Heart right ventricle (tissue), 16 donors: ENCODE measurements around the gene UQCC5. TPM values are rescaled to one million over a fixed set of nuclear protein-coding genes. Genes with fewer than 3 reads are reported as not detected.

Experiments
- ATAC-seq, 8 donors: fragments of 200-7000 bp; cut with Tn5 transposase; one replicate each; pipeline ENCODE4 v1.9.1; 2020; ENCODE audit warnings: mild to moderate bottlenecking in 8 of 8, moderate library complexity in 8 of 8, moderate number of reproducible peaks in 1 of 8
- DNase-seq, 2 donors: peaks; one replicate each; pipeline ENCODE4 v3.0.0-alpha.2; 2020
- H3K27ac ChIP-seq, 10 donors: fragments of 200-600 bp; sonication (generic) in 2 of 10; one replicate each; pipeline versions ENCODE4 v1.5.0 to v1.8.0; 2020 to 2022; ENCODE audit warnings: mild to moderate bottlenecking in 3 of 10
- H3K27me3 ChIP-seq, 7 donors: fragments of 200-600 bp; one replicate each; pipeline ENCODE4 v1.8.0; 2021 to 2022; ENCODE audit warnings: mild to moderate bottlenecking in 2 of 7
- H3K36me3 ChIP-seq, 9 donors: fragments of 200-600 bp; sonication (generic) in 1 of 9; one replicate each; pipeline versions ENCODE4 v1.5.0 to v1.8.0; 2020 to 2022; ENCODE audit warnings: mild to moderate bottlenecking in 2 of 9
- H3K4me1 ChIP-seq, 9 donors: fragments of 200-600 bp; sonication (generic) in 1 of 9; one replicate each; pipeline versions ENCODE4 v1.5.0 to v1.8.0; 2020 to 2022; ENCODE audit warnings: mild to moderate bottlenecking in 4 of 9
- H3K4me3 ChIP-seq, 10 donors: fragments of 200-600 bp; sonication (generic) in 2 of 10; one replicate each; pipeline versions ENCODE4 v1.5.0 to v1.8.0; 2020 to 2022; ENCODE audit warnings: mild to moderate bottlenecking in 7 of 10, moderate library complexity in 2 of 10
- H3K9me3 ChIP-seq, 11 donors: fragments of 200-600 bp in 10 of 11; sonication (generic) in 2 of 11; one replicate each; pipeline versions ENCODE4 v1.5.0 to v1.8.0; 2013 to 2022; ENCODE audit warnings: mild to moderate bottlenecking in 2 of 11, control low read depth in 1 of 11, moderate library complexity in 1 of 11
- CTCF ChIP-seq, 9 donors: fragments of 200-600 bp; sonication (generic) in 2 of 9; IDR thresholded peaks; one replicate each; pipeline versions ENCODE4 v1.5.0 to v1.8.0; 2021 to 2022; ENCODE audit warnings: antibody characterized with exemption in 9 of 9, mild to moderate bottlenecking in 5 of 9, moderate library complexity in 1 of 9
- WGBS, 2 donors: extraction: QIAGEN DNeasy Blood & Tissue Kit; methylation state at CpG; one replicate each; pipeline ENCODE4 v1.1.7; 2013; ENCODE audit warnings: inconsistent platforms in 1 of 2; 5-methylcytosine and 5-hydroxymethylcytosine counted together
- intact Hi-C, 10 donors: fragments of 100-400 bp; cut with DNase I; formaldehyde crosslinking; loops; one replicate each; pipeline versions ENCODE4 v1.11.1 to v1.14.2; 2022
- polyA plus RNA-seq, 2 donors: library from polyadenylated mRNA; stranded (reverse); fragments of 200-250 nt; gene quantifications; one replicate each; pipeline ENCODE4 v1.2.3, GENCODE V29; 2013
- total RNA-seq, 10 donors: library from RNA; stranded (reverse); fragmentation: NEBNext Ultra II Directional in 3 of 10; extraction: Animal tissue kit (Norgen Biotek cat#: 25700) in 3 of 10; gene quantifications; one replicate each; pipeline versions ENCODE4 v1.2.1 to v1.2.4, GENCODE V29; 2021 to 2023
- donor health status: Arrhythmogenic right ventricular cardiomyopathy.
- donor health status: ischemic (EF 13 %, LVEDD 7.1; RV severe dilation, severe dysfunction).
- donor health status: healthy with polysubstance abuse.
- donor health status: DM: no; HTN: yes; CAD: no.
- donor health status: DM: no; HTN: no; CAD: no.
- donor health status: ischemic (EF 25% LVEDD 6.9; RV normal size, moderate dysfunction).
- donor health status: ischemic (EF 25% LVEDD 5.7; RV mildly dilated, moderate dysfunction).
- donor health status: healthy.
- donor health status: DM: yes; HTN: yes; CAD: no.
- donor health status: Ischemic cardiomyopathy.
- donor health status: ischemic (EF 35%, LVEDD 5.7; RV mildly dilated, moderate dysfunction).
- donor health status: nonischemic (EF 11% LVEDD 7.7; RV severe dilation, severe dysfunction).
- donor health status: DM: yes; HTN: yes; CAD: no.
- donor health status: PGD.
- donor health status: ischemic (EF 29% LVEDD 5.4; RV normal size, mild dysfunction).
- donor health status: nonischemic (EF 23%, LVEDD 6.1; RV moderate dilation, normal function).

Gene UQCC5
- total and polyA plus RNA-seq, 12 donors: 30.2 to 147 (median 70.3) TPM

- DNase-seq: no peak
- Histone ChIP-seq H3K36me3 (peaks cover 0 to 96% (median 19%) of the 10 kb centered on the region in 9 donors), H3K4me1 (peaks cover 0 to 33% (median 11%) of the 10 kb centered on the region in 9 donors), H3K27me3 (no peaks in the 10 kb centered on the region), H3K4me3 (no peak overlapping the region), H3K27ac (peak overlapping the region in 1 of 10 donors; percentile 26), H3K9me3 (no peaks in the 10 kb centered on the region)
- intact Hi-C loops: loop anchor here in 1 of 10 donors (5.0 kb wide), 1 partner anchor 534 kb away; no protein-coding TSS in a partner anchor
- TF ChIP-seq CTCF (IDR thresholded peaks at IDR 0.05): no peak
- 80 to 85% methylated on average over 3 of the region's 3 CpGs for WGBS, 2 donors
- ATAC-seq: no peak
Observed at GRCh38 chr3:52546111-52546901, 9.9 kb downstream of the UQCC5 start.

GRCh38 chr3:52547143-52547542, 10.7 kb downstream of the UQCC5 start:
- no peak overlapping the region for H3K27ac ChIP-seq
- H3K27me3 ChIP-seq: no peaks in the 10 kb centered on the region
- H3K9me3 ChIP-seq: no peaks in the 10 kb centered on the region
- intact Hi-C loops: loop anchor here in 1 of 10 donors (5.0 kb wide), 1 partner anchor 535 kb away; no protein-coding TSS in a partner anchor
- no peak for TF ChIP-seq CTCF (IDR thresholded peaks at IDR 0.05)
- H3K4me3 ChIP-seq: no peak overlapping the region
- WGBS, 2 donors: 71 to 83% methylated on average over 2 of the region's 2 CpGs
- H3K4me1 ChIP-seq: peaks cover 0 to 36% (median 10%) of the 10 kb centered on the region in 9 donors
- DNase-seq (no peak), ATAC-seq (no peak)
- peaks cover 0 to 96% (median 25%) of the 10 kb centered on the region in 9 donors for H3K36me3 ChIP-seq

- Histone ChIP-seq H3K4me1 (peaks cover 0 to 26% (median 7%) of the 10 kb centered on the region in 9 donors), H3K9me3 (no peaks in the 10 kb centered on the region), H3K36me3 (peaks cover 0 to 100% (median 36%) of the 10 kb centered on the region in 9 donors), H3K4me3 (no peak overlapping the region), H3K27me3 (no peaks in the 10 kb centered on the region), H3K27ac (peak overlapping the region in 3 of 10 donors; percentile 7 to 33 (median 10))
- intact Hi-C loops: loop anchor here in 1 of 10 donors (10.0 kb wide), 1 partner anchor 54 kb away; no protein-coding TSS in a partner anchor
- no peak for TF ChIP-seq CTCF (IDR thresholded peaks at IDR 0.05)
- no peak for DNase-seq
- ATAC-seq: peak in 4 of 8 donors; percentile 26 to 54 (median 36)
Observed at GRCh38 chr3:52551118-52551517, 14.7 kb downstream of the UQCC5 start.

GRCh38 chr3:52552089-52552488, 15.7 kb downstream of the UQCC5 start:
- Histone ChIP-seq H3K36me3 (peaks cover 0 to 100% (median 34%) of the 10 kb centered on the region in 9 donors), H3K4me1 (peaks cover 0 to 33% (median 7%) of the 10 kb centered on the region in 9 donors), H3K27me3 (no peaks in the 10 kb centered on the region), H3K4me3 (no peak overlapping the region), H3K27ac (peak overlapping the region in 2 of 10 donors; percentile 7 to 33), H3K9me3 (no peaks in the 10 kb centered on the region)
- intact Hi-C loops: loop anchor here in 1 of 10 donors (10.0 kb wide), 1 partner anchor 53 kb away; no protein-coding TSS in a partner anchor
- no peak for TF ChIP-seq CTCF (IDR thresholded peaks at IDR 0.05)
- ATAC-seq (peak in 1 of 8 donors; percentile 38), DNase-seq (no peak)
- WGBS, 2 donors: 74 to 83% methylated on average over 3 of the region's 3 CpGs
